HepG2 (cell line): ENCODE measurements around the gene RABGGTA. TPM values are rescaled to one million over a fixed set of nuclear protein-coding genes. Genes with fewer than 3 reads are reported as not detected.

Source experiments
- ATAC-seq: fragments of 200-7000 bp; cut with Tn5 transposase; 3 replicates; pipeline ENCODE4 v1.9.1; 2020; ENCODE audit warnings: mild to moderate bottlenecking, moderate library complexity
- BruUV-seq: library from RNA; stranded (reverse); fragments of 400-500 nt; replicated peaks from 2 replicates; lab custom pipeline; 2021; lab: Mats Ljungman, UMichigan
- CTCF ChIA-PET: fragments of 300-600 bp; formaldehyde crosslinking; extraction: SDS; loops from one replicate; lab custom pipeline; 2021; ENCODE audit warnings: low total read pairs, inconsistent platforms, low intra/inter-chr PET ratio; lab: Yijun Ruan, JAX
- POLR2A ChIA-PET: fragments of 350-600 bp; sonication (Branson Sonifier 250); formaldehyde crosslinking; loops from one replicate; lab custom pipeline; 2020; ENCODE audit warnings: antibody characterized with exemption, inconsistent platforms; lab: Yijun Ruan, JAX
- DNase-seq: peaks from one replicate; pipeline ENCODE4 v3.0.0-alpha.2; 2015; ENCODE audit warnings: low spot score
- FAIRE-seq: peaks from 3 replicates; lab custom pipeline; 2011; peaks lifted over from hg19 to GRCh38; lab: Jason Lieb, UNC
- H2AFZ ChIP-seq: one replicate; pipeline ENCODE4 v1.6.1; 2011; ENCODE audit warnings: low read length, inconsistent platforms
- H3K27ac ChIP-seq: fragments of 300-600 bp; 3 replicates; pipeline ENCODE4 v1.8.0; 2011; ENCODE audit warnings: mixed run types, mild to moderate bottlenecking, mixed read lengths, low read length, inconsistent platforms; ENCODE audit not compliant: insufficient read depth; ENCODE audit errors: extremely low read length
- H3K27me3 ChIP-seq, 2 experiments: fragments of 200-600 bp in 1 of 2; 2 replicates in 1 of 2; 3 replicates in 1 of 2; pipeline versions ENCODE4 v1.6.0 to v1.8.0; 2011; ENCODE audit warnings: low read length in 2 of 2, mild to moderate bottlenecking in 2 of 2, moderate library complexity in 2 of 2, inconsistent platforms in 1 of 2; ENCODE audit not compliant: insufficient read depth in 2 of 2, control insufficient read depth in 1 of 2
- H3K36me3 ChIP-seq, 2 experiments: fragments of 200-600 bp in 1 of 2; replicated peaks in 1 of 2; 2 replicates in 1 of 2; 3 replicates in 1 of 2; pipeline versions ENCODE4 v1.5.1 to v1.8.0; 2011; ENCODE audit warnings: low read length in 2 of 2, inconsistent platforms in 1 of 2; ENCODE audit not compliant: insufficient read depth in 2 of 2, control insufficient read depth in 1 of 2
- H3K4me1 ChIP-seq: 2 replicates; pipeline ENCODE4 v1.5.1; 2012; ENCODE audit warnings: low read length, inconsistent platforms; ENCODE audit not compliant: insufficient read depth
- H3K4me2 ChIP-seq: 2 replicates; pipeline ENCODE4 v1.6.0; 2011; ENCODE audit warnings: low read depth, low read length, inconsistent platforms
- H3K4me3 ChIP-seq, 3 experiments: fragments of 200-600 bp in 1 of 3; sonication (generic), shearing (Covaris generic) in 1 of 3; replicated peaks in 1 of 3; 2 replicates each; pipeline ENCODE4 v1.5.1; 2011 to 2016; ENCODE audit warnings: low read length in 3 of 3, inconsistent platforms in 2 of 3, low read depth in 2 of 3, mild to moderate bottlenecking in 2 of 3, control low read depth in 1 of 3, mixed read lengths in 1 of 3; ENCODE audit not compliant: insufficient read depth in 1 of 3
- H3K79me2 ChIP-seq: one replicate; pipeline ENCODE4 v1.6.1; 2011; ENCODE audit warnings: low read length, inconsistent platforms; ENCODE audit not compliant: insufficient read depth
- H3K9ac ChIP-seq: 2 replicates; pipeline ENCODE4 v1.6.0; 2011; ENCODE audit warnings: mild to moderate bottlenecking, low read depth, low read length, inconsistent platforms; ENCODE audit not compliant: insufficient read depth
- H3K9me3 ChIP-seq: 2 replicates; pipeline ENCODE4 v1.5.1; 2012; ENCODE audit warnings: mild to moderate bottlenecking, low read length
- H4K20me1 ChIP-seq: 2 replicates; pipeline ENCODE4 v1.6.0; 2011; ENCODE audit warnings: inconsistent platforms, mild to moderate bottlenecking, low read length, moderate library complexity; ENCODE audit not compliant: insufficient read depth
- DR1 ChIP-seq: sonication (generic); formaldehyde crosslinking; IDR thresholded peaks from 2 replicates; pipeline ENCODE4 v1.8.0; 2021; ENCODE audit warnings: mild to moderate bottlenecking, missing genetic modification reagents, inconsistent platforms
- E2F2 ChIP-seq: sonication (generic); formaldehyde crosslinking; IDR thresholded peaks from 2 replicates; pipeline ENCODE4 v1.4.0; 2020; ENCODE audit warnings: missing genetic modification reagents, borderline replicate concordance
- FOXP4 ChIP-seq: sonication (generic); formaldehyde crosslinking; IDR thresholded peaks from 2 replicates; pipeline ENCODE4 v1.4.0; 2020; ENCODE audit warnings: missing genetic modification reagents
- GATAD2A ChIP-seq: IDR thresholded peaks from 2 replicates; pipeline ENCODE4 v1.6.1; 2016
- KMT2A ChIP-seq: sonication (generic); formaldehyde crosslinking; IDR thresholded peaks from 2 replicates; pipeline ENCODE4 v1.4.0; 2020; ENCODE audit warnings: missing genetic modification reagents
- NFKB2 ChIP-seq: sonication (generic); formaldehyde crosslinking; IDR thresholded peaks from 2 replicates; pipeline ENCODE4 v1.4.0; 2020; ENCODE audit warnings: missing genetic modification reagents, borderline replicate concordance
- PRDM15 ChIP-seq: sonication (generic); formaldehyde crosslinking; IDR thresholded peaks from 2 replicates; pipeline ENCODE4 v1.4.0; 2020; ENCODE audit warnings: missing genetic modification reagents
- PREB ChIP-seq: sonication (generic); formaldehyde crosslinking; IDR thresholded peaks from 2 replicates; pipeline ENCODE4 v1.4.0; 2020; ENCODE audit warnings: missing genetic modification reagents
- SATB2 ChIP-seq: sonication (generic); formaldehyde crosslinking; IDR thresholded peaks from 2 replicates; pipeline ENCODE4 v1.5.0; 2020; ENCODE audit warnings: missing genetic modification reagents
- ZBTB3 ChIP-seq: sonication (generic); formaldehyde crosslinking; IDR thresholded peaks from 2 replicates; pipeline ENCODE4 v1.4.0; 2020; ENCODE audit warnings: low read depth, mild to moderate bottlenecking, moderate library complexity, missing genetic modification reagents, borderline replicate concordance
- ZNF138 ChIP-seq: sonication (generic); formaldehyde crosslinking; IDR thresholded peaks from 2 replicates; pipeline ENCODE4 v1.5.0; 2020; ENCODE audit warnings: mild to moderate bottlenecking, low read depth, missing genetic modification reagents
- ZNF143 ChIP-seq: sonication (generic); formaldehyde crosslinking; IDR thresholded peaks from 2 replicates; pipeline ENCODE4 v1.4.0; 2020; ENCODE audit warnings: missing genetic modification reagents
- ZNF260 ChIP-seq: sonication (generic); formaldehyde crosslinking; IDR thresholded peaks from 2 replicates; pipeline ENCODE4 v1.4.0; 2020; ENCODE audit warnings: missing genetic modification reagents, low read depth, mild to moderate bottlenecking, borderline replicate concordance
- ZNF263 ChIP-seq: sonication (generic); formaldehyde crosslinking; IDR thresholded peaks from 2 replicates; pipeline ENCODE4 v1.4.0; 2020; ENCODE audit warnings: missing genetic modification reagents
- ZNF432 ChIP-seq: sonication (generic); formaldehyde crosslinking; IDR thresholded peaks from 2 replicates; pipeline ENCODE4 v1.5.0; 2020; ENCODE audit warnings: missing genetic modification reagents, mild to moderate bottlenecking, borderline replicate concordance
- ZSCAN5A ChIP-seq: sonication (generic); formaldehyde crosslinking; IDR thresholded peaks from 2 replicates; pipeline ENCODE4 v1.8.0; 2022; ENCODE audit warnings: mild to moderate bottlenecking, missing genetic modification reagents, borderline replicate concordance
- WGBS: methylation state at CpG from one replicate; pipeline ENCODE4 v1.1.6; 2017; ENCODE audit warnings: low lambda C conversion rate; 5-methylcytosine and 5-hydroxymethylcytosine counted together
- in situ Hi-C: cut with HindIII; loops from 2 replicates; pipeline ENCODE4 v1.10.0; 2017; ENCODE audit warnings: low pct_unique_long_range_greater_than_20kb; ENCODE audit not compliant: extremely low pct_ligation_motif_present
- intact Hi-C: fragments of 100-400 bp; cut with micrococcal nuclease; formaldehyde crosslinking; loops from one replicate; pipeline ENCODE4 v1.10.0; 2022; ENCODE audit not compliant: unreplicated experiment
- polyA plus RNA-seq, 8 experiments: library from polyadenylated mRNA; depleted of rRNA in 3 of 8; stranded (reverse) in 7 of 8; unstranded in 1 of 8; fragments of >200 nt; fragmentation: Illumina TruSeq in 4 of 8; extraction: Trizol in 4 of 8; gene quantifications; 2 replicates each; pipeline versions ENCODE4 v1.2.1 to v1.2.3, GENCODE V29; 2011 to 2016; ENCODE audit warnings: low read depth in 4 of 8, missing spikeins in 1 of 8, mixed read lengths in 1 of 8; ENCODE audit not compliant: insufficient read depth in 1 of 8
- total RNA-seq, 5 experiments: library from RNA; depleted of rRNA; stranded (reverse); fragments of >200 nt; fragmentation: Illumina TruSeq; extraction: Trizol; gene quantifications; 2 replicates each; pipeline ENCODE4 v1.2.3, GENCODE V29; 2016; ENCODE audit warnings: low read depth in 1 of 5

The RABGGTA gene
- total and polyA plus RNA-seq, 2 of the 13 experiments (the other 11 are each of a cell fraction or from before 2014, with no cell fraction given) = 57.9 to 90.8 TPM

GRCh38 chr14:24224618-24225071, 46.8 kb downstream of the RABGGTA start:
- Histone ChIP-seq H3K9ac (no peak overlapping the region), H3K4me2 (no peak overlapping the region), H4K20me1 (no peaks in the 10 kb centered on the region), H3K36me3 (peaks cover 1 to 16% of the 10 kb centered on the region in 2 experiments; a peak in 2 of 5 replicates), H3K79me2 (peaks cover 74% of the 10 kb centered on the region), H3K4me3 (no peak overlapping the region), H3K27me3 (no peaks in the 10 kb centered on the region), H2AFZ (no peak overlapping the region), H3K9me3 (no peaks in the 10 kb centered on the region), H3K4me1 (peaks cover 18% of the 10 kb centered on the region), H3K27ac (no peak overlapping the region)
- no peak for DNase-seq
- WGBS = 96% methylated on average over 7 of the region's 7 CpGs
- in situ Hi-C loops (no loop called here), intact Hi-C loops (no loop called here)
- no peak for FAIRE-seq
- no peak for ATAC-seq
- POLR2A ChIA-PET = interaction anchor here (1.1 to 4.4 kb wide), 7 partner anchors 9 to 130 kb away, joined by 3 to 21 read pairs (median 6); partner anchors contain the start of genes CHMP4A, IPO4, MDP1 and PCK2
- CTCF ChIA-PET = no interaction called here
- no TSS peak for BruUV-seq
- TF ChIP-seq ZNF260 (no peak), E2F2 (no peak), ZSCAN5A (CRISPR knock-in tag) (no peak), GATAD2A (CRISPR knock-in tag) (no peak), SATB2 (CRISPR knock-in tag) (no peak), PRDM15 (no peak), NFKB2 (CRISPR knock-in tag) (no peak), ZNF432 (no peak), ZBTB3 (CRISPR knock-in tag) (no peak), FOXP4 (CRISPR knock-in tag) (no peak), ZNF143 (CRISPR knock-in tag) (no peak), KMT2A (CRISPR knock-in tag) (no peak), ZNF138 (CRISPR knock-in tag) (no peak), ZNF263 (CRISPR knock-in tag) (no peak), DR1 (CRISPR knock-in tag) (no peak), PREB (no peak)
